A204.1 (cell line): Measurements from ENCODE around the gene C2.
"Not testable (repeated sequence)": the region's sequence is repeated elsewhere in the genome, so short reads cannot be mapped to it uniquely, and the experiment has no call there.

ENCODE experiments used
- FAIRE-seq: peaks from 2 replicates; lab custom pipeline; 2012; peaks lifted over from hg19 to GRCh38; lab: Jason Lieb, UNC

The C2 gene

GRCh38 chr6:31899215-31899614 lies 28.3 kb upstream of the C2 start:
- no peak for FAIRE-seq

- FAIRE-seq, result no peak
These were observed 27.4 kb upstream of the C2 start for GRCh38 chr6:31899882-31900722.

- FAIRE-seq, result no peak
These were observed 26.6 kb upstream of the C2 start for GRCh38 chr6:31900917-31901414.

GRCh38 chr6:31901415-31901952 lies 26.0 kb upstream of the C2 start:
- FAIRE-seq, result no peak

GRCh38 chr6:31901953-31902643 lies 25.4 kb upstream of the C2 start, which contains the start of gene ZBTB12:
Gene ZBTB12 (minus strand): TSS chr6:31902086. CDS start chr6:31901305, 781 bp downstream.
- no peak for FAIRE-seq

GRCh38 chr6:31903957-31904356 lies 23.6 kb upstream of the C2 start:
- FAIRE-seq, result no peak

- FAIRE-seq, result no peak
These were observed 22.5 kb upstream of the C2 start for GRCh38 chr6:31905041-31905440.

- FAIRE-seq, result no peak
These were observed 21.4 kb upstream of the C2 start for GRCh38 chr6:31906122-31906521.

GRCh38 chr6:31906727-31907126 lies 20.8 kb upstream of the C2 start:
- not testable (repeated sequence) for FAIRE-seq

- FAIRE-seq, result no peak
These were observed 20.2 kb upstream of the C2 start for GRCh38 chr6:31907158-31907813.

- not testable (repeated sequence) for FAIRE-seq
These were observed 19.3 kb upstream of the C2 start for GRCh38 chr6:31908255-31908654.

GRCh38 chr6:31908791-31909190 lies 18.7 kb upstream of the C2 start:
- no peak for FAIRE-seq

GRCh38 chr6:31909298-31909697 lies 18.2 kb upstream of the C2 start:
- FAIRE-seq, result not testable (repeated sequence)

- no peak for FAIRE-seq
These were observed 15.5 kb upstream of the C2 start for GRCh38 chr6:31911826-31912585.

- no peak for FAIRE-seq
These were observed 12.2 kb upstream of the C2 start for GRCh38 chr6:31915351-31915750.

- no peak for FAIRE-seq
These were observed 11.8 kb upstream of the C2 start for GRCh38 chr6:31915756-31916155.

- FAIRE-seq, result no peak
These were observed 9.3 kb upstream of the C2 start for GRCh38 chr6:31918069-31918720.

GRCh38 chr6:31919624-31920303 lies 7.8 kb upstream of the C2 start:
- FAIRE-seq, result no peak

GRCh38 chr6:31920811-31921210 lies 6.7 kb upstream of the C2 start:
- FAIRE-seq, result no peak

- no peak for FAIRE-seq
These were observed 4.6 kb upstream of the C2 start for GRCh38 chr6:31922942-31923341.
